Measurements from ENCODE around the gene RARB.

Gene RARB

DNA sequence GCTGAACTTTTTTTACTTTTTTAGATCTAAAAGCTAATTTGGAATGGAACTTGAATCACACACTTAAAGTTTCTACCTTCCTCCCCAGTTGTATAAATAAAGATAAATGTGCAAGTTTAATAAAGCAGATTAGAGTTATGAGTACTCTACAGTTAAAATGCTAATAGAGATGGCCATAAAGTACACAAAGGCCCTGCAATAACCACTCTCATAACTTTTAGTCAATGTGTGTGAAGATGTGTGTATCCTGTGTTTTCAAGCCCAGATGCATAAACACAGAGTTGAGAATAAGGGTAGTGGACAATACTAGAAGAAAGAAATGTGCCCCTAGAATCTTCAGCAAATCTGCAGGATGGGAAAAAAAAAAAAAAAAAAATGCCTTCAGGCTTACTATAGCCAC lies 191.3 kb downstream of the RARB start:
- no peak for DNase-seq

DNA sequence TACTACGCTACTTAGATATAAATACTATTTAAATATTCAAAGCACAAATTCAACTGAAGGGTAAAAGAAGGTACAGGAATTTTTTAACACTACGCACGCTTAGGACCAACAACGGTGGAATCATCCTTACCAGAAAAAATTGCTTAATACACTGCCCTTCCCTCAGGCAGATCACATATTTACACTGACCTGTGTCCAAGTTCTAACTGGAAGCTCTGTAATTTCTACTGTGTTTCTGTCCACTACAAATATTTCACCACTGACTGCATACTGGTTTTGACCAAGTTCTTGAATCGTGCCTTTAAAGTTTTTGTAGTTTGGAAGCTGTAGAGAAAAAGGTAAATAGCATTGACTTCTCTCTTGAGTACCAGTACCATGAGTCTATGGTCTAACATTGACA lies 192.4 kb downstream of the RARB start:
- DNase-seq: no peak

DNA sequence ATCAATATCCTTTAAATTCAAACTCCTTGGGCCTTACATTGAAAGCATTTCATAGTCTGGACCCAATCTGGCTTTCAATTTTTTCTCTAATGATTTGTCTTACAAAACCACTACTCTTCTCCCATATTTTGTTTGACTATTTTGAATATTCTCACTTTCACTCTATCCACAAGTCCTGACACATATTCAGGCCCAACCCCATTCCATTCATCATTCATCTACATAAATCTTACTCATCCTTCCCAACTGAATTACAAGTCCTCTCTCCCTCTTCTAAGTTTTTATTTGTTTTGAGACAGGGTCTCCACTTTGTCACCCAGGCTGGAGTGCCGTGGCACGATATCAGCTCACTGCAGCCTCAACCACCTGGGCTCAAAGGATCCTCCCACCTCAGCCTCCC lies 193.0 kb downstream of the RARB start:
- no peak for DNase-seq

DNA sequence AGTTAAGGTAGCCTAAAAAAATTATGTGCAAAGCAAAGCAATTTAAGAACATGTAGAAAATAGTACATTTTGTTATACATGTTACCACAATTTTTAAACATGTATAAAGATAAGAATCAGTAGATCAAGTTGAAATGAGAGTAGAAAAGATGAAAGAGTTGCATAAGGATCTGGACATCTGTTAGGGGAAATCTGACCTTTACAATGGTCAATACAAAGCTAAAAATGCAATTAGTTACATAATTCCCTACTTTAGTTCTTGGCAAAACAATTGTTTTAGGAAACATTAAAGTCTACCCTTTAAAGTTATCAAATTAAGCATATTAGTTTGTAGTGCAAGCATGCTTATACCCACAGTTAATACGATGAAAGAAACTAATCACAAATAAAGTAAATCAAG lies 203.9 kb downstream of the RARB start:
- DNase-seq: no peak

DNA sequence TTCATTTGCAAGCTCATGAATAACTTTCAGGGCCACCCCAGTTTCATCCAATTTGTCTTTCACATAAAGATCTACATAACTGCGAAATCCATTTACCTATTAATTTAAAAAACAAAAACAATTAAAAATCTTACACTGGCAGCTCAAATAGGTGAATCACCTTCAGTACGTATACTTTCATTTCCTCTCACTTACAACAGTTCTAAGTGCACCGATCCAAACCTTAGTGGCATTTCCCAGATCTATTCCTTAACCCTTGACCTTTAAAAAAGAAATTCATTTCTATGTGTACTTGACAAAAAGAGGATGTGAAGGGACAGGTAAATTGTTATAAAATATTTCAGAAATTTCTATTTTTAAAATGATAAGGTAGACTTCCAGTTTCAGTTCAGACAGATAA lies 205.9 kb downstream of the RARB start:
- no peak for DNase-seq

DNA sequence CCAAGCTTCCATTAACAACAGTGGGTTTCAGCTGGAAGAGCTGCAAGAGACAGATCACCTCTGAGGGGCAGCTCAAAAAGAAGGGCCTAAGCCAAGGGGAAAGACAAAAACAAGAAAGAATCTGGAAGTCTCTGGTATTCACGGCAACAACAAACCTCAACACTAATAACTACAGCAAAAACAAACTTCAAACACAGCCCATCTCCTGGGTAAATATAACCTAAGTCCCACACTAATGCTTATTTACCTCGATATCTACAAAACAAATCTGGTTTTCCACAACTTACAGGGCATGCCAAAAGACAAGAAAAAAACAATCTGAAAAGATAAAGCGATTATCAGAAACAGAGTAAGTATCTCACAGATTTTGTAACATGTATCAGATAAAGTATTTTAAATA lies 207.0 kb downstream of the RARB start:
- no peak for DNase-seq

Data from CD4-positive, alpha-beta T cell treated with Interleukin-4 for 1 hour (primary cell).